Cardiac muscle cell (in vitro differentiated cells and primary cell): ENCODE measurements around the gene LILRA5. TPM values are rescaled to one million over a fixed set of nuclear protein-coding genes. Genes with fewer than 3 reads are reported as not detected.
"Not testable (repeated sequence)": the region's sequence is repeated elsewhere in the genome, so short reads cannot be mapped to it uniquely, and the experiment has no call there.

Source experiments
- DNase-seq, 2 donors: peaks; one replicate each; pipeline versions ENCODE4 v3.0.0 to v3.0.0-alpha.2; 2010 to 2017; ENCODE audit warnings: low read depth in 1 of 2, low spot score in 1 of 2
- H3K27ac ChIP-seq: fragments of 200-600 bp; sonication (generic); 2 replicates; pipeline ENCODE4 v1.5.1; 2016
- H3K27me3 ChIP-seq: fragments of 200-600 bp; sonication (generic); 2 replicates; pipeline ENCODE4 v1.6.0; 2016; ENCODE audit warnings: control low read depth
- H3K36me3 ChIP-seq: fragments of 200-600 bp; sonication (generic); 2 replicates; pipeline ENCODE4 v1.5.1; 2016; ENCODE audit warnings: control low read depth
- H3K4me1 ChIP-seq: fragments of 200-600 bp; sonication (generic); 2 replicates; pipeline ENCODE4 v1.8.1; 2017; ENCODE audit warnings: low read depth, mild to moderate bottlenecking, mixed run types
- H3K4me3 ChIP-seq: fragments of 200-600 bp; sonication (generic); 2 replicates; pipeline ENCODE4 v1.5.1; 2016; ENCODE audit warnings: mild to moderate bottlenecking
- H3K9me3 ChIP-seq: fragments of 200-600 bp; sonication (generic); 2 replicates; pipeline ENCODE4 v1.5.1; 2017; ENCODE audit warnings: low read depth, mild to moderate bottlenecking, control low read depth
- CTCF ChIP-seq: IDR thresholded peaks from 2 replicates; pipeline ENCODE4 v1.5.1; 2012; ENCODE audit warnings: low read depth, mild to moderate bottlenecking, low read length
- polyA plus RNA-seq: library from polyadenylated mRNA; unstranded; fragments of >200 nt; fragmentation: Nextera tagmentation; extraction: Ambion mirVana; gene quantifications from 2 replicates; pipeline ENCODE4 v1.2.1, GENCODE V29; 2016
- total RNA-seq: library from RNA; depleted of rRNA; stranded (reverse); fragments of >200 nt; gene quantifications from 2 replicates; pipeline ENCODE4 v1.2.3, GENCODE V29; 2016

Gene LILRA5
- total and polyA plus RNA-seq, 2 experiments from 2014 or later, result not detected

DNA sequence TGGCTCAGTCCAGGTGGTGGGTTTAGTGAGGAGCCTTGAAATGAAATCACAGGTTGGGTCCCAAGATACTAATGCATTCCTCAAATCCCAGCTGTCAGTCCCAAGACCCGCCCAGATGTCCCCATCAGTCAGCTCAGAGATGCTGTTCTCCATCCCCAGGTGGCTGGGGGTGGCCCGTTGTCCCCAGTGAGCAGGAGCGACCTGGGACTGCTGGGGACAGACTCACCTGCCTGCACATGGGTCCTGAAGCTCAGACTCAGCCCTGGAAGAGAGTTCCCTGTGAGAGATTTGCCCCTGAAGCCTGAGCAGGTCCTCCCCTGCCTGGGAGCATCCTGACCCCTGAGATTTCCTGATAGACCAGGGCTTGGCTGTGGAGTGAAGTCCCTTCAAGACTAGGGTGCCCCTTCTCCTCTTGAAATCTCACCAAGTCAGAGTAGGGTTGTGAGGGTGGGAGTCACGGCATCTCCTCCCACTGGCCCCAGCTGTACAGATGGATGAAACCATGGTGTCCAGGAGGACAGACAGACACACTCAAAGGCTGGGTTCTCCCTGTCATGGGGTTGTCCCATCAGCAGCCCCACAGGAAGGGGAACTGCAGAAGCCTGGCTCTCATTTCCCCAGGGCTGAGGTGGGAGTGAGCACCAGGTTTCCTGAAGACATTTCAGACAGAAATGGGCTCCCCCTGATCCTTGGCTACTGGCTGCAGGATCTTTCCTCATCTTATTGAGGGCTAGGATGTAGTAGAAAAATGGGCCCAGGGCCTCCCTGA, 14.4 kb downstream of the LILRA5 start:
- DNase-seq, result no peak
- Histone ChIP-seq H3K27ac (no peak overlapping the region), H3K4me3 (no peak overlapping the region), H3K27me3 (peaks cover 16% of the 10 kb centered on the region), H3K9me3 (no peaks in the 10 kb centered on the region), H3K4me1 (no peaks in the 10 kb centered on the region), H3K36me3 (no peaks in the 10 kb centered on the region)
- no peak for TF ChIP-seq CTCF

DNA sequence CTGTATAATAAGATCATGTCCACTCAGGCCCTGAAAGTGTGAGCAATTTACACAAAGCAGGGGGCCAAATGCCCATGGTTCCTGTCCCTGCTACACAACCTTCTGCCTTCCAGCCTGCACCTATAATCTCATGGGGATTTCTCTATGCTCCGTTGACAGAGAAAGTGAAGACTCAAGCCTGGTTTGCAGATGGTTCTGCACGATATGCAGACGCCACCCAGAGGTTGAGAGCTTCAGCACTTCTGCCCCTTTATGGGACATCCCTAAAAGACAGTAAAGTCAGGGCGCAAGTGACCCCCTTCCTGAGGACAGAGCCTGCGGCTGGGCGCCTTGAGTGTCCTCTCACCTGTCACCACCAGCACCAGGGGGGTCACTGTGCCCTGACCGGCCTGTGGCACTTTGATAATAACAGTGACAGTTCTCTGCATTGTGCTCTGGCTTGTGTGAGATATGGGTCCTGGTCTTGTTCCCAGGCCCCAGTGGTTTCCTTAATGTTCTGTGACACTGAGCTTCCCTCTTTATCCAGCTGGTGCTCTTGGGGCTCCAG, 15.1 kb downstream of the LILRA5 start:
- Histone ChIP-seq H3K36me3 (no peaks in the 10 kb centered on the region), H3K4me3 (no peak overlapping the region), H3K27me3 (peaks cover 16% of the 10 kb centered on the region), H3K9me3 (no peaks in the 10 kb centered on the region), H3K27ac (no peak overlapping the region), H3K4me1 (no peaks in the 10 kb centered on the region)
- DNase-seq, result no peak
- TF ChIP-seq CTCF, result no peak

DNA sequence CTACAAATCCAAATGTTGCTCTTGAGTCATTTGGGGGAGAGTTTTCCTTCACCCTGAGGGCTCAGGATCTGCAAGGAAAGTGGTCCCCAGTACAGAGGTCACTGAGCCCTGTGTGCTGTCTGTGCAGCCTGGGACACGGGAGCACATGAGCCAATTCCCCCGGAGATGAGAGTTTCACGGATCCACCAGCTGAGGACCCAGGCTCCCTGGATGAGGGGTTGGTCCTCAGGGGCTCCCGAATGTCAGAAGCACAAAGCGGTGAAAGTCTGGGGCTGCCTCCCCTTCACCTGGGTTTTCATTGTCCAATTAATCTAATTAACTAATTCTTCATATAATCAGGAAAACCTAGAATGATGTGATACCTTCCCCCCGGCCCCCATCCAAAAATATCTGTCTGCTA, 18.4 kb downstream of the LILRA5 start:
- H3K27me3 ChIP-seq, result peaks cover 11% of the 10 kb centered on the region
- TF ChIP-seq CTCF, result no peak
- H3K4me3 ChIP-seq, result no peak overlapping the region
- H3K9me3 ChIP-seq, result no peaks in the 10 kb centered on the region
- DNase-seq, result no peak
- H3K27ac ChIP-seq, result no peak overlapping the region
- H3K36me3 ChIP-seq, result no peaks in the 10 kb centered on the region
- no peaks in the 10 kb centered on the region for H3K4me1 ChIP-seq

- H3K36me3 ChIP-seq, H3K4me1 ChIP-seq, H3K4me3 ChIP-seq, H3K9me3 ChIP-seq, H3K27me3 ChIP-seq, H3K27ac ChIP-seq, DNase-seq: not testable (repeated sequence)
These were observed 23.8 kb downstream of the LILRA5 start for GRCh38 chr19:54289160-54289559.

- no peak for TF ChIP-seq CTCF
These were observed 25.5 kb downstream of the LILRA5 start for GRCh38 chr19:54287456-54287855.

GRCh38 chr19:54286283-54286682, 26.7 kb downstream of the LILRA5 start:
- not testable (repeated sequence) for DNase-seq, H3K4me3 ChIP-seq, H3K27ac ChIP-seq, H3K27me3 ChIP-seq, H3K36me3 ChIP-seq, H3K4me1 ChIP-seq, H3K9me3 ChIP-seq

More at GRCh38 chr19:54287456-54287855, 25.5 kb downstream of the LILRA5 start:
- Histone ChIP-seq H3K27ac (no peak overlapping the region), H3K27me3 (peaks cover 2% of the 10 kb centered on the region), H3K4me3 (no peak overlapping the region), H3K4me1 (no peaks in the 10 kb centered on the region), H3K36me3 (no peaks in the 10 kb centered on the region), H3K9me3 (no peaks in the 10 kb centered on the region)
- peak in 1 of 2 donors; percentile 16 for DNase-seq

GRCh38 chr19:54285427-54286056, 27.4 kb downstream of the LILRA5 start:
- DNase-seq, H3K4me1 ChIP-seq, H3K4me3 ChIP-seq, H3K27me3 ChIP-seq, H3K9me3 ChIP-seq, H3K27ac ChIP-seq, H3K36me3 ChIP-seq: not testable (repeated sequence)
